Esophagus muscularis mucosa (tissue), 4 donors: ENCODE data around the gene B4GALT1. TPM values are rescaled to one million over a fixed set of nuclear protein-coding genes. Genes with fewer than 3 reads are reported as not detected.

Source experiments
- DNase-seq: peaks from one replicate; pipeline ENCODE4 v3.0.0-alpha.2; 2017; ENCODE audit errors: extremely low spot score
- H3K27ac ChIP-seq, 4 donors: fragments of 200-600 bp; sonication (generic); replicated peaks in 1 of 4; 1 replicate in 3 of 4; 2 replicates in 1 of 4; pipeline ENCODE4 v1.5.1; 2016 to 2019; ENCODE audit warnings: mild to moderate bottlenecking in 1 of 4
- H3K27me3 ChIP-seq, 4 donors: fragments of 200-600 bp; sonication (generic); one replicate each; pipeline versions ENCODE4 v1.5.1 to v1.6.0; 2016 to 2019
- H3K36me3 ChIP-seq, 4 donors: fragments of 200-600 bp; sonication (generic); one replicate each; pipeline ENCODE4 v1.5.1; 2016 to 2019
- H3K4me1 ChIP-seq, 4 donors: fragments of 200-600 bp; sonication (generic); one replicate each; pipeline ENCODE4 v1.5.1; 2016 to 2019
- H3K4me3 ChIP-seq, 4 donors: fragments of 200-600 bp; sonication (generic); 1 replicate in 2 of 4; 2 replicates in 2 of 4; pipeline ENCODE4 v1.5.1; 2016 to 2019; ENCODE audit warnings: mild to moderate bottlenecking in 4 of 4, moderate library complexity in 1 of 4
- H3K9me3 ChIP-seq, 4 donors: fragments of 200-600 bp; sonication (generic); 1 replicate in 3 of 4; 2 replicates in 1 of 4; pipeline ENCODE4 v1.5.1; 2016 to 2019
- EP300 ChIP-seq: sonication (generic); formaldehyde crosslinking; IDR thresholded peaks from one replicate; pipeline ENCODE4 v1.6.1; 2017; ENCODE audit warnings: antibody characterized with exemption
- POLR2A ChIP-seq: fragments of 450-650 bp; IDR thresholded peaks from one replicate; pipeline ENCODE4 v1.6.1; 2017; ENCODE audit warnings: antibody characterized with exemption, moderate library complexity, mild to moderate bottlenecking, low read depth
- POLR2AphosphoS5 ChIP-seq, 2 donors: sonication (generic); formaldehyde crosslinking; IDR thresholded peaks; one replicate each; pipeline ENCODE4 v1.6.1; 2017; ENCODE audit warnings: antibody characterized with exemption in 2 of 2
- WGBS: methylation state at CpG from one replicate; pipeline ENCODE4 v1.1.5; 2018; 5-methylcytosine and 5-hydroxymethylcytosine counted together
- intact Hi-C: fragments of 100-400 bp; cut with DNase I; formaldehyde crosslinking; loops from one replicate; pipeline ENCODE4 v1.15.1; 2023
- total RNA-seq, 4 donors: library from RNA; depleted of rRNA; stranded (reverse); fragments of >200 nt; gene quantifications; one replicate each; pipeline versions ENCODE4 v1.1.0 to v1.2.1, GENCODE V29; 2016
- TF ChIP-seq, protein P1 (sequence below), 3 experiments: fragments of 200-600 bp in 2 of 3; fragments of 450-650 bp in 1 of 3; sonication (generic) in 2 of 3; IDR thresholded peaks; one replicate each; pipeline ENCODE4 v1.5.1; 2017 to 2019; ENCODE audit warnings: antibody characterized with exemption in 3 of 3, mild to moderate bottlenecking in 2 of 3, moderate library complexity in 1 of 3

B4GALT1 gene
- total RNA-seq, 4 donors from 2014 or later = 24.5 to 39.6 (median 37.8) TPM

- no peak overlapping the region for H3K4me3 ChIP-seq
- H3K36me3 ChIP-seq = peaks cover 13 to 92% (median 55%) of the 10 kb centered on the region in 4 donors
- intact Hi-C loops = no loop called here
- H3K9me3 ChIP-seq = no peaks in the 10 kb centered on the region
- 88% methylated on average over 4 of the region's 4 CpGs for whole genome bisulfite sequencing
- peaks cover 3 to 31% (median 11%) of the 10 kb centered on the region in 4 donors for H3K4me1 ChIP-seq
- no peak for DNase-seq
- H3K27me3 ChIP-seq = no peaks in the 10 kb centered on the region
- H3K27ac ChIP-seq = peak overlapping the region in 2 of 4 donors; percentile 15
- no peak for TF ChIP-seq POLR2AphosphoS5 (IDR thresholded peaks at IDR 0.05)
Observed at GRCh38 chr9:33117796-33118195, 49.3 kb downstream of the B4GALT1 start.

DNA sequence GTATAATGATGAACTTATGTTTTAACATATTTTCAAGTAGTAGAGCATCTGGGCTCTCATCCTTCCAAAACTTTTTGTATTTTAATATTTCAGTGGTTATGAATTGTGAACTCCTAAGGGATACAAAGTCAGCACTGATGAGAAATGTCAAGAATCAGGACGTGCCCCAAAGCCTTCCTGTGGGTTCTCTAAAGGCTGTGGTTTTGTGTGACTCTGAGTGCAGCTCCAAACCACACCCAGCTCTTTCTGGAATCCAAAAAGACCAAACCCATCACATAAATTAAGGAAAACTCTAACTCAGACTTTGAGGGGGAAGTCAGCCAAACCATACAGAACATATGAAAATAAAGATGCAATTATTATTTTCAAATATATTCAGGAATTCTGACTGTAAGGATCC lies 49.8 kb downstream of the B4GALT1 start:
- no peaks in the 10 kb centered on the region for H3K9me3 ChIP-seq
- TF ChIP-seq POLR2A = no peak
- no peak for TF ChIP-seq POLR2AphosphoS5 (IDR thresholded peaks at IDR 0.05)
- TF ChIP-seq, protein P1, sequence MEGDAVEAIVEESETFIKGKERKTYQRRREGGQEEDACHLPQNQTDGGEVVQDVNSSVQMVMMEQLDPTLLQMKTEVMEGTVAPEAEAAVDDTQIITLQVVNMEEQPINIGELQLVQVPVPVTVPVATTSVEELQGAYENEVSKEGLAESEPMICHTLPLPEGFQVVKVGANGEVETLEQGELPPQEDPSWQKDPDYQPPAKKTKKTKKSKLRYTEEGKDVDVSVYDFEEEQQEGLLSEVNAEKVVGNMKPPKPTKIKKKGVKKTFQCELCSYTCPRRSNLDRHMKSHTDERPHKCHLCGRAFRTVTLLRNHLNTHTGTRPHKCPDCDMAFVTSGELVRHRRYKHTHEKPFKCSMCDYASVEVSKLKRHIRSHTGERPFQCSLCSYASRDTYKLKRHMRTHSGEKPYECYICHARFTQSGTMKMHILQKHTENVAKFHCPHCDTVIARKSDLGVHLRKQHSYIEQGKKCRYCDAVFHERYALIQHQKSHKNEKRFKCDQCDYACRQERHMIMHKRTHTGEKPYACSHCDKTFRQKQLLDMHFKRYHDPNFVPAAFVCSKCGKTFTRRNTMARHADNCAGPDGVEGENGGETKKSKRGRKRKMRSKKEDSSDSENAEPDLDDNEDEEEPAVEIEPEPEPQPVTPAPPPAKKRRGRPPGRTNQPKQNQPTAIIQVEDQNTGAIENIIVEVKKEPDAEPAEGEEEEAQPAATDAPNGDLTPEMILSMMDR (IDR thresholded peaks at IDR 0.05) = no peak
- no peak for TF ChIP-seq EP300
- no peak for DNase-seq
- intact Hi-C loops = no loop called here
- H3K27ac ChIP-seq = peak overlapping the region in 3 of 4 donors; percentile 0 to 15 (median 15)
- 26% methylated on average over 1 of the region's 1 CpG for WGBS
- H3K4me3 ChIP-seq = no peak overlapping the region
- peaks cover 17 to 94% (median 59%) of the 10 kb centered on the region in 4 donors for H3K36me3 ChIP-seq
- H3K27me3 ChIP-seq = no peaks in the 10 kb centered on the region
- H3K4me1 ChIP-seq = peaks cover 3 to 31% (median 11%) of the 10 kb centered on the region in 4 donors

- DNase-seq = no peak
- TF ChIP-seq, protein P1 (IDR thresholded peaks at IDR 0.05) = no peak
- TF ChIP-seq POLR2A (no peak), EP300 (no peak), POLR2AphosphoS5 (IDR thresholded peaks at IDR 0.05) (no peak)
- H3K9me3 ChIP-seq = no peaks in the 10 kb centered on the region
- H3K4me1 ChIP-seq = peaks cover 3 to 31% (median 11%) of the 10 kb centered on the region in 4 donors
- intact Hi-C loops = no loop called here
- 63% methylated on average over 2 of the region's 2 CpGs for WGBS
- H3K27ac ChIP-seq = peak overlapping the region in 2 of 4 donors; percentile 0 to 10
- peaks cover 21 to 95% (median 64%) of the 10 kb centered on the region in 4 donors for H3K36me3 ChIP-seq
- H3K4me3 ChIP-seq = no peak overlapping the region
- no peaks in the 10 kb centered on the region for H3K27me3 ChIP-seq
Observed at GRCh38 chr9:33116860-33117259, 50.3 kb downstream of the B4GALT1 start.

- no peaks in the 10 kb centered on the region for H3K9me3 ChIP-seq
- WGBS = 100% methylated on average over 3 of the region's 3 CpGs
- peaks cover 27 to 95% (median 68%) of the 10 kb centered on the region in 4 donors for H3K36me3 ChIP-seq
- no peak overlapping the region for H3K27ac ChIP-seq
- TF ChIP-seq POLR2AphosphoS5 (IDR thresholded peaks at IDR 0.05) = no peak
- no peak for TF ChIP-seq EP300
- TF ChIP-seq POLR2A = no peak
- TF ChIP-seq, protein P1 (IDR thresholded peaks at IDR 0.05) = no peak
- no peaks in the 10 kb centered on the region for H3K27me3 ChIP-seq
- peaks cover 0 to 31% (median 4%) of the 10 kb centered on the region in 4 donors for H3K4me1 ChIP-seq
- no peak for DNase-seq
- H3K4me3 ChIP-seq = no peak overlapping the region
- intact Hi-C loops = no loop called here
Observed at GRCh38 chr9:33114746-33115145, 52.4 kb downstream of the B4GALT1 start.

- H3K36me3 ChIP-seq = peaks cover 27 to 95% (median 62%) of the 10 kb centered on the region in 4 donors
- H3K4me3 ChIP-seq = no peak overlapping the region
- intact Hi-C loops = no loop called here
- no peak overlapping the region for H3K27ac ChIP-seq
- TF ChIP-seq, protein P1 (IDR thresholded peaks at IDR 0.05) = no peak
- TF ChIP-seq POLR2AphosphoS5 (IDR thresholded peaks at IDR 0.05) (no peak), EP300 (no peak), POLR2A (no peak)
- H3K9me3 ChIP-seq = no peaks in the 10 kb centered on the region
- no peaks in the 10 kb centered on the region for H3K27me3 ChIP-seq
- no peak for DNase-seq
- peaks cover 0 to 31% (median 4%) of the 10 kb centered on the region in 4 donors for H3K4me1 ChIP-seq
- 95% methylated on average over 11 of the region's 11 CpGs for WGBS
Observed at GRCh38 chr9:33113799-33114547, 53.2 kb downstream of the B4GALT1 start.
